Keratinocyte (primary cell): Measurements from ENCODE around the gene ABLIM1. TPM values are rescaled to one million over a fixed set of nuclear protein-coding genes. Genes with fewer than 3 reads are reported as not detected.

Source experiments
- DNase-seq: peaks from one replicate; pipeline ENCODE4 v3.0.0-alpha.2; 2011; ENCODE audit warnings: low read depth, missing footprints, low spot score
- FAIRE-seq: peaks from 2 replicates; lab custom pipeline; 2011; peaks lifted over from hg19 to GRCh38; lab: Jason Lieb, UNC
- H2AFZ ChIP-seq: 2 replicates; pipeline ENCODE4 v1.6.0; 2012; ENCODE audit warnings: low read length, control low read depth, inconsistent platforms; ENCODE audit not compliant: control insufficient read depth
- H3K27ac ChIP-seq: 2 replicates; pipeline ENCODE4 v1.5.1; 2011; ENCODE audit warnings: low read length; ENCODE audit not compliant: control insufficient read depth, insufficient read depth
- H3K27me3 ChIP-seq: 3 replicates; pipeline ENCODE4 v1.6.0; 2011; ENCODE audit warnings: low read length; ENCODE audit not compliant: control insufficient read depth, insufficient read depth; ENCODE audit errors: extremely low read depth
- H3K36me3 ChIP-seq, 2 experiments: 2 replicates in 1 of 2; 3 replicates in 1 of 2; pipeline ENCODE4 v1.5.1; 2011; ENCODE audit warnings: low read length in 2 of 2, mild to moderate bottlenecking in 1 of 2; ENCODE audit not compliant: control insufficient read depth in 2 of 2, insufficient read depth in 2 of 2; ENCODE audit errors: extremely low read depth in 1 of 2
- H3K4me1 ChIP-seq: 3 replicates; pipeline ENCODE4 v1.5.1; 2011; ENCODE audit warnings: low read length; ENCODE audit not compliant: control insufficient read depth, insufficient read depth; ENCODE audit errors: extremely low read depth
- H3K4me2 ChIP-seq: 3 replicates; pipeline ENCODE4 v1.6.0; 2011; ENCODE audit warnings: low read depth, low read length; ENCODE audit not compliant: control insufficient read depth, insufficient read depth; ENCODE audit errors: extremely low read depth
- H3K4me3 ChIP-seq, 3 experiments: fragments of 200-600 bp in 1 of 3; sonication (generic) in 1 of 3; 2 replicates in 2 of 3; 3 replicates in 1 of 3; pipeline ENCODE4 v1.5.1; 2011 to 2016; ENCODE audit warnings: low read length in 3 of 3, mild to moderate bottlenecking in 3 of 3, control low read depth in 2 of 3, inconsistent platforms in 1 of 3, low read depth in 1 of 3, mixed read lengths in 1 of 3, mixed run types in 1 of 3, moderate library complexity in 1 of 3; ENCODE audit not compliant: control insufficient read depth in 2 of 3, insufficient read depth in 2 of 3; ENCODE audit errors: extremely low read depth in 1 of 3
- H3K79me2 ChIP-seq: 2 replicates; pipeline ENCODE4 v1.6.0; 2012; ENCODE audit warnings: low read length; ENCODE audit not compliant: control insufficient read depth, insufficient read depth
- H3K9ac ChIP-seq: 3 replicates; pipeline ENCODE4 v1.6.0; 2011; ENCODE audit warnings: low read length; ENCODE audit not compliant: control insufficient read depth, insufficient read depth; ENCODE audit errors: extremely low read depth
- H3K9me1 ChIP-seq: 3 replicates; pipeline ENCODE4 v1.6.0; 2011; ENCODE audit warnings: low read length; ENCODE audit not compliant: control insufficient read depth, insufficient read depth; ENCODE audit errors: extremely low read depth
- H3K9me3 ChIP-seq: 2 replicates; pipeline ENCODE4 v1.5.1; 2012; ENCODE audit warnings: low read depth, low read length; ENCODE audit not compliant: control insufficient read depth
- H4K20me1 ChIP-seq: 3 replicates; pipeline ENCODE4 v1.6.0; 2011; ENCODE audit warnings: low read length; ENCODE audit not compliant: control insufficient read depth, insufficient read depth; ENCODE audit errors: extremely low read depth
- EZH2 ChIP-seq: IDR thresholded peaks from one replicate; pipeline ENCODE4 v1.6.1; 2012; ENCODE audit warnings: inconsistent platforms, mild to moderate bottlenecking, low read length, moderate library complexity
- dilution Hi-C: fragments of 300-500 bp; cut with MboI; formaldehyde crosslinking; loops from one replicate; pipeline ENCODE4 v1.7.0; 2020; ENCODE audit warnings: low sequenced_read_pairs; ENCODE audit not compliant: extremely low pct_ligation_motif_present
- polyA plus RNA-seq, 5 experiments: library from polyadenylated mRNA; depleted of rRNA in 3 of 5; stranded (reverse) in 3 of 5; stranded (forward) in 1 of 5; unstranded in 1 of 5; fragments of >200 nt; gene quantifications; 1 replicate in 1 of 5; 2 replicates in 3 of 5; 3 replicates in 1 of 5; pipeline versions ENCODE4 v1.2.1 to v1.2.3, GENCODE V29; 2011 to 2012; ENCODE audit warnings: missing spikeins in 2 of 5, low read depth in 1 of 5, low replicate concordance in 1 of 5
- TF ChIP-seq, protein P1 (sequence below), 3 experiments: IDR thresholded peaks in 1 of 3; conservative IDR thresholded peaks in 1 of 3; optimal IDR thresholded peaks in 1 of 3; 2 replicates in 2 of 3; 3 replicates in 1 of 3; pipeline versions ENCODE3 to v1.5.1; 2011; ENCODE audit warnings: low read length in 3 of 3, mild to moderate bottlenecking in 3 of 3, moderate library complexity in 2 of 3, control low read depth in 1 of 3, inconsistent platforms in 1 of 3; ENCODE audit not compliant: insufficient read depth in 2 of 3; ENCODE audit errors: extremely low read depth in 1 of 3

ABLIM1 gene
- polyA plus RNA-seq, 1 donor (not counting 4 experiments of a cell fraction or from before 2014, with no cell fraction given): 55.2 TPM

GRCh38 chr10:114560144-114560543, 97.9 kb downstream of the ABLIM1 start:
- Histone ChIP-seq H3K9me3 (no peaks in the 10 kb centered on the region), H3K4me1 (no peaks in the 10 kb centered on the region), H3K79me2 (no peaks in the 10 kb centered on the region), H3K36me3 (no peaks in the 10 kb centered on the region), H4K20me1 (no peaks in the 10 kb centered on the region), H3K9me1 (no peaks in the 10 kb centered on the region), H3K9ac (no peak overlapping the region), H3K4me3 (no peak overlapping the region), H3K27me3 (no peaks in the 10 kb centered on the region), H3K4me2 (no peak overlapping the region), H2AFZ (no peak overlapping the region), H3K27ac (no peak overlapping the region)
- TF ChIP-seq, protein P1, sequence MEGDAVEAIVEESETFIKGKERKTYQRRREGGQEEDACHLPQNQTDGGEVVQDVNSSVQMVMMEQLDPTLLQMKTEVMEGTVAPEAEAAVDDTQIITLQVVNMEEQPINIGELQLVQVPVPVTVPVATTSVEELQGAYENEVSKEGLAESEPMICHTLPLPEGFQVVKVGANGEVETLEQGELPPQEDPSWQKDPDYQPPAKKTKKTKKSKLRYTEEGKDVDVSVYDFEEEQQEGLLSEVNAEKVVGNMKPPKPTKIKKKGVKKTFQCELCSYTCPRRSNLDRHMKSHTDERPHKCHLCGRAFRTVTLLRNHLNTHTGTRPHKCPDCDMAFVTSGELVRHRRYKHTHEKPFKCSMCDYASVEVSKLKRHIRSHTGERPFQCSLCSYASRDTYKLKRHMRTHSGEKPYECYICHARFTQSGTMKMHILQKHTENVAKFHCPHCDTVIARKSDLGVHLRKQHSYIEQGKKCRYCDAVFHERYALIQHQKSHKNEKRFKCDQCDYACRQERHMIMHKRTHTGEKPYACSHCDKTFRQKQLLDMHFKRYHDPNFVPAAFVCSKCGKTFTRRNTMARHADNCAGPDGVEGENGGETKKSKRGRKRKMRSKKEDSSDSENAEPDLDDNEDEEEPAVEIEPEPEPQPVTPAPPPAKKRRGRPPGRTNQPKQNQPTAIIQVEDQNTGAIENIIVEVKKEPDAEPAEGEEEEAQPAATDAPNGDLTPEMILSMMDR (optimal IDR thresholded peaks at IDR 0.05 in 1 of 3, IDR thresholded peaks at IDR 0.05 in 1 of 3, conservative IDR thresholded peaks at IDR 0.05 in 1 of 3; ENCODE audit: extremely low read depth in 1 of 3, insufficient read depth in 2 of 3, low read length in 3 of 3): no peak
- TF ChIP-seq EZH2: no peak
- no peak for FAIRE-seq
- no peak for DNase-seq
- dilution Hi-C loops: no loop called here

DNA sequence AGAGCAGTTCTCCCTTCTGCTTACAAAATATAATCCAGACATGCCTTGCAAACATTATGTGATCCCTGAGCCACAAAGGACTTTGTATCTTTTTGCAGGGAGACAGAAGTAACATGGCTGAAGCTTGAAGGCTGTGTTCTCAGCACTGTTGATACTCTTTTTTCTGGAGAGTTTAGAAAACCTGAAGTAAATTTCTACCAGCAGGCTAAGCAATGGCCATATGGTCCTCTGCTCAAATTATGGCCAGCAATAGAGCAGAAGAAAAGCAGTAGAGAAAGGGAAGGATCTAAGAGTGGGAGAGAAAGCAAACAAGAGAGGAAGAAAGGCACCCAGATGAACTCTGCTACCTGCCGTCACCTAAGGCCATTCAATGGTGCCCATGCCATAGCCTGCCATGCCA, 98.4 kb downstream of the ABLIM1 start:
- Histone ChIP-seq H3K27me3 (no peaks in the 10 kb centered on the region), H3K36me3 (no peaks in the 10 kb centered on the region), H3K9me3 (no peaks in the 10 kb centered on the region), H3K4me3 (no peak overlapping the region), H3K4me1 (no peaks in the 10 kb centered on the region), H3K79me2 (no peaks in the 10 kb centered on the region), H3K9ac (no peak overlapping the region), H4K20me1 (no peaks in the 10 kb centered on the region), H3K9me1 (no peaks in the 10 kb centered on the region), H2AFZ (no peak overlapping the region), H3K4me2 (no peak overlapping the region), H3K27ac (no peak overlapping the region)
- TF ChIP-seq EZH2: no peak
- TF ChIP-seq, protein P1 (optimal IDR thresholded peaks at IDR 0.05 in 1 of 3, IDR thresholded peaks at IDR 0.05 in 1 of 3, conservative IDR thresholded peaks at IDR 0.05 in 1 of 3; ENCODE audit: extremely low read depth in 1 of 3, insufficient read depth in 2 of 3, low read length in 3 of 3): no peak
- dilution Hi-C loops: loop anchor here (10.0 kb wide), 1 partner anchor 135 kb away; no protein-coding TSS in a partner anchor
- DNase-seq: no peak
- no peak for FAIRE-seq
